CD8-positive, alpha-beta memory T cell (primary cell): ENCODE results near the gene CSNK2A2. TPM values are rescaled to one million over a fixed set of nuclear protein-coding genes. Genes with fewer than 3 reads are reported as not detected.

Source experiments
- CTCF ChIA-PET: fragments of 350-600 bp; sonication (Branson Sonifier 250); formaldehyde crosslinking; loops from one replicate; lab custom pipeline; 2021; ENCODE audit warnings: antibody characterized with exemption; lab: Charles Lee
- POLR2A ChIA-PET: fragments of 350-600 bp; sonication (Branson Sonifier 250); formaldehyde crosslinking; loops from one replicate; lab custom pipeline; 2021; ENCODE audit warnings: antibody characterized with exemption; lab: Charles Lee
- DNase-seq, 5 donors: peaks; one replicate each; pipeline versions ENCODE4 v3.0.0 to v3.0.0-alpha.2; 2020 to 2022; ENCODE audit warnings: mixed read lengths in 1 of 5
- H3K27ac ChIP-seq: one replicate; pipeline ENCODE4 v1.7.0; 2013; ENCODE audit warnings: low read depth, mild to moderate bottlenecking, low read length, moderate library complexity
- H3K27me3 ChIP-seq: 2 replicates; pipeline ENCODE4 v1.7.0; 2013; ENCODE audit warnings: low read length, mild to moderate bottlenecking; ENCODE audit not compliant: insufficient read depth, poor library complexity, severe bottlenecking
- H3K36me3 ChIP-seq: 2 replicates; pipeline ENCODE4 v1.7.0; 2013; ENCODE audit warnings: mild to moderate bottlenecking, low read length, moderate library complexity; ENCODE audit not compliant: insufficient read depth
- H3K4me1 ChIP-seq: 2 replicates; pipeline ENCODE4 v1.7.0; 2013; ENCODE audit warnings: mild to moderate bottlenecking, low read length, moderate library complexity; ENCODE audit not compliant: insufficient read depth
- H3K4me3 ChIP-seq: 2 replicates; pipeline ENCODE4 v1.7.0; 2013; ENCODE audit warnings: mild to moderate bottlenecking, low read length
- H3K9me3 ChIP-seq: 2 replicates; pipeline ENCODE4 v1.7.0; 2013; ENCODE audit warnings: mild to moderate bottlenecking, low read length
- H3K27ac Mint-ChIP-seq, 8 donors: one replicate each; pipeline ENCODE4 v1.8.0; 2020 to 2021; ENCODE audit warnings: mixed read lengths in 8 of 8, mild to moderate bottlenecking in 6 of 8, inconsistent platforms in 3 of 8, moderate library complexity in 3 of 8
- H3K27me3 Mint-ChIP-seq, 2 donors: one replicate each; pipeline ENCODE4 v1.8.0; 2020 to 2021; ENCODE audit warnings: mixed read lengths in 2 of 2, mild to moderate bottlenecking in 1 of 2, moderate library complexity in 1 of 2
- H3K36me3 Mint-ChIP-seq, 3 donors: one replicate each; pipeline ENCODE4 v1.8.0; 2020 to 2021; ENCODE audit warnings: mixed read lengths in 3 of 3, inconsistent platforms in 1 of 3, mild to moderate bottlenecking in 1 of 3
- H3K4me1 Mint-ChIP-seq, 3 donors: one replicate each; pipeline ENCODE4 v1.8.0; 2020 to 2021; ENCODE audit warnings: mixed read lengths in 3 of 3, inconsistent platforms in 1 of 3, mild to moderate bottlenecking in 1 of 3
- H3K4me3 Mint-ChIP-seq, 7 donors: one replicate each; pipeline ENCODE4 v1.8.0; 2020 to 2021; ENCODE audit warnings: mixed read lengths in 7 of 7, mild to moderate bottlenecking in 6 of 7, moderate library complexity in 4 of 7, inconsistent platforms in 2 of 7
- H3K9me3 Mint-ChIP-seq, 5 donors: one replicate each; pipeline ENCODE4 v1.8.0; 2020 to 2022; ENCODE audit warnings: mixed read lengths in 5 of 5, mild to moderate bottlenecking in 3 of 5, moderate library complexity in 2 of 5, inconsistent platforms in 1 of 5
- polyA plus RNA-seq: library from polyadenylated mRNA; unstranded; fragments of 300-500 nt; fragmentation: Illumina TruSeq; gene quantifications from one replicate; pipeline ENCODE4 v1.2.3, GENCODE V29; 2021
- total RNA-seq, 2 experiments: library from RNA; stranded (reverse); gene quantifications; one replicate each; pipeline ENCODE4 v1.2.3, GENCODE V29; 2021

CSNK2A2 gene
- total and polyA plus RNA-seq, 3 experiments from 2014 or later, result 11.1 to 99.9 (median 99.1) TPM

- Mint-ChIP-seq H3K4me3 (peak overlapping the region in 6 of 7 donors; percentile 15 to 70 (median 55)), H3K4me1 (peaks cover 32 to 62% (median 43%) of the 10 kb centered on the region in 3 donors), H3K27me3 (no peaks in the 10 kb centered on the region), H3K9me3 (no peaks in the 10 kb centered on the region), H3K27ac (peak overlapping the region; percentile 34 to 90 (median 70)), H3K36me3 (peaks cover 5 to 80% (median 20%) of the 10 kb centered on the region in 3 donors)
- DNase-seq, result peak in 1 of 5 donors; percentile 27
- POLR2A ChIA-PET, result no interaction called here
- H3K9me3 ChIP-seq, result no peaks in the 10 kb centered on the region
- CTCF ChIA-PET, result interaction anchor here (0.9 kb wide), 1 partner anchor 8 kb away, joined by 3 read pairs; no protein-coding TSS in a partner anchor
- H3K27me3 ChIP-seq, result no peaks in the 10 kb centered on the region
- peaks cover 25% of the 10 kb centered on the region for H3K4me1 ChIP-seq
- H3K36me3 ChIP-seq, result peaks cover 9% of the 10 kb centered on the region
- H3K27ac ChIP-seq, result peak overlapping the region; percentile 7
- peak overlapping the region; percentile 19 for H3K4me3 ChIP-seq
Observed at GRCh38 chr16:58176608-58177352, 21.1 kb downstream of the CSNK2A2 start.

GRCh38 chr16:58170223-58170622, 27.7 kb downstream of the CSNK2A2 start:
- no peak for DNase-seq
- CTCF ChIA-PET, result no interaction called here
- Mint-ChIP-seq H3K4me1 (peaks cover 2 to 7% (median 4%) of the 10 kb centered on the region in 3 donors), H3K4me3 (no peak overlapping the region), H3K27ac (peak overlapping the region in 1 of 8 donors; percentile 68), H3K27me3 (no peaks in the 10 kb centered on the region), H3K9me3 (no peaks in the 10 kb centered on the region), H3K36me3 (peaks cover 0 to 93% (median 28%) of the 10 kb centered on the region in 3 donors)
- no peak overlapping the region for H3K27ac ChIP-seq
- no peaks in the 10 kb centered on the region for H3K9me3 ChIP-seq
- H3K4me3 ChIP-seq, result no peak overlapping the region
- POLR2A ChIA-PET, result no interaction called here
- no peaks in the 10 kb centered on the region for H3K4me1 ChIP-seq
- H3K36me3 ChIP-seq, result peaks cover 41% of the 10 kb centered on the region
- H3K27me3 ChIP-seq, result no peaks in the 10 kb centered on the region

GRCh38 chr16:58160855-58161254, 37.1 kb downstream of the CSNK2A2 start:
- CTCF ChIA-PET, result no interaction called here
- POLR2A ChIA-PET, result no interaction called here
- peaks cover 0 to 74% (median 28%) of the 10 kb centered on the region in 3 donors for H3K36me3 Mint-ChIP-seq

GRCh38 chr16:58158725-58159124, 39.2 kb downstream of the CSNK2A2 start:
- Histone ChIP-seq H3K4me1 (no peaks in the 10 kb centered on the region), H3K27ac (no peak overlapping the region), H3K27me3 (no peaks in the 10 kb centered on the region), H3K9me3 (no peaks in the 10 kb centered on the region), H3K36me3 (peaks cover 12% of the 10 kb centered on the region), H3K4me3 (no peak overlapping the region)
- Mint-ChIP-seq H3K4me3 (no peak overlapping the region), H3K27me3 (peaks cover 0 to 1% of the 10 kb centered on the region in 2 donors), H3K4me1 (peaks cover 1 to 8% (median 5%) of the 10 kb centered on the region in 3 donors), H3K27ac (peak overlapping the region in 3 of 8 donors; percentile 4 to 87 (median 12)), H3K36me3 (peaks cover 0 to 53% (median 13%) of the 10 kb centered on the region in 3 donors), H3K9me3 (no peaks in the 10 kb centered on the region)
- ChIA-PET POLR2A (no interaction called here), CTCF (no interaction called here)
- DNase-seq, result no peak

More at GRCh38 chr16:58160855-58161254, 37.1 kb downstream of the CSNK2A2 start:
- Mint-ChIP-seq H3K4me3 (no peak overlapping the region), H3K27ac (peak overlapping the region in 3 of 8 donors; percentile 27 to 51 (median 36)), H3K9me3 (no peaks in the 10 kb centered on the region), H3K4me1 (peaks cover 1 to 4% (median 3%) of the 10 kb centered on the region in 3 donors), H3K27me3 (peaks cover 0 to 1% of the 10 kb centered on the region in 2 donors)
- Histone ChIP-seq H3K9me3 (no peaks in the 10 kb centered on the region), H3K27me3 (no peaks in the 10 kb centered on the region), H3K4me1 (no peaks in the 10 kb centered on the region), H3K36me3 (peaks cover 30% of the 10 kb centered on the region), H3K4me3 (no peak overlapping the region), H3K27ac (no peak overlapping the region)
- DNase-seq, result no peak

GRCh38 chr16:58157951-58158540, 39.9 kb downstream of the CSNK2A2 start:
- Histone ChIP-seq H3K27me3 (no peaks in the 10 kb centered on the region), H3K27ac (no peak overlapping the region), H3K36me3 (peaks cover 11% of the 10 kb centered on the region), H3K4me1 (no peaks in the 10 kb centered on the region), H3K4me3 (no peak overlapping the region), H3K9me3 (no peaks in the 10 kb centered on the region)
- H3K4me3 Mint-ChIP-seq, result no peak overlapping the region
- H3K27me3 Mint-ChIP-seq, result peaks cover 0 to 1% of the 10 kb centered on the region in 2 donors
- peaks cover 0 to 46% (median 10%) of the 10 kb centered on the region in 3 donors for H3K36me3 Mint-ChIP-seq
- ChIA-PET POLR2A (no interaction called here), CTCF (no interaction called here)
- H3K9me3 Mint-ChIP-seq, result no peaks in the 10 kb centered on the region
- DNase-seq, result no peak
- peaks cover 1 to 8% (median 5%) of the 10 kb centered on the region in 3 donors for H3K4me1 Mint-ChIP-seq
- peak overlapping the region in 1 of 8 donors; percentile 23 for H3K27ac Mint-ChIP-seq

GRCh38 chr16:58157239-58157638, 40.7 kb downstream of the CSNK2A2 start:
- ChIA-PET POLR2A (no interaction called here), CTCF (no interaction called here)

GRCh38 chr16:58155839-58156238, 42.1 kb downstream of the CSNK2A2 start:
- Histone ChIP-seq H3K4me1 (no peaks in the 10 kb centered on the region), H3K4me3 (no peak overlapping the region), H3K36me3 (peaks cover 4% of the 10 kb centered on the region), H3K9me3 (no peaks in the 10 kb centered on the region), H3K27me3 (no peaks in the 10 kb centered on the region), H3K27ac (no peak overlapping the region)
- Mint-ChIP-seq H3K27me3 (peaks cover 0 to 1% of the 10 kb centered on the region in 2 donors), H3K9me3 (no peaks in the 10 kb centered on the region), H3K4me3 (no peak overlapping the region), H3K27ac (peak overlapping the region in 1 of 8 donors; percentile 18), H3K4me1 (peaks cover 1 to 8% (median 5%) of the 10 kb centered on the region in 3 donors), H3K36me3 (peaks cover 0 to 27% (median 10%) of the 10 kb centered on the region in 3 donors)
- ChIA-PET POLR2A (no interaction called here), CTCF (interaction anchor here (0.5 kb wide), 1 partner anchor 58 kb away, joined by 3 read pairs; no protein-coding TSS in a partner anchor)
- no peak for DNase-seq

More at GRCh38 chr16:58157239-58157638, 40.7 kb downstream of the CSNK2A2 start:
- H3K36me3 ChIP-seq, result peaks cover 11% of the 10 kb centered on the region
- H3K4me3 ChIP-seq, result no peak overlapping the region
- Mint-ChIP-seq H3K27ac (peak overlapping the region in 2 of 8 donors; percentile 22 to 29), H3K4me1 (peaks cover 1 to 8% (median 5%) of the 10 kb centered on the region in 3 donors), H3K4me3 (no peak overlapping the region), H3K27me3 (peaks cover 0 to 1% of the 10 kb centered on the region in 2 donors), H3K36me3 (peaks cover 0 to 39% (median 10%) of the 10 kb centered on the region in 3 donors), H3K9me3 (no peaks in the 10 kb centered on the region)
- no peaks in the 10 kb centered on the region for H3K27me3 ChIP-seq
- no peak overlapping the region for H3K27ac ChIP-seq
- no peaks in the 10 kb centered on the region for H3K4me1 ChIP-seq
- no peak for DNase-seq
- H3K9me3 ChIP-seq, result no peaks in the 10 kb centered on the region

- POLR2A ChIA-PET, result no interaction called here
- no peaks in the 10 kb centered on the region for H3K4me1 ChIP-seq
- no peaks in the 10 kb centered on the region for H3K9me3 Mint-ChIP-seq
- no peaks in the 10 kb centered on the region for H3K27me3 Mint-ChIP-seq
- no peaks in the 10 kb centered on the region for H3K9me3 ChIP-seq
- H3K36me3 Mint-ChIP-seq, result peaks cover 0 to 14% (median 4%) of the 10 kb centered on the region in 3 donors
- CTCF ChIA-PET, result no interaction called here
- no peaks in the 10 kb centered on the region for H3K36me3 ChIP-seq
- no peak overlapping the region for H3K4me3 Mint-ChIP-seq
- DNase-seq, result no peak
- no peak overlapping the region for H3K27ac ChIP-seq
- H3K27ac Mint-ChIP-seq, result no peak overlapping the region
- no peak overlapping the region for H3K4me3 ChIP-seq
- peaks cover 1 to 8% (median 5%) of the 10 kb centered on the region in 3 donors for H3K4me1 Mint-ChIP-seq
- no peaks in the 10 kb centered on the region for H3K27me3 ChIP-seq
Observed at GRCh38 chr16:58154345-58154744, 43.6 kb downstream of the CSNK2A2 start.
